Uterus (tissue), 4 donors: Measurements from ENCODE around the gene SP6. TPM values are rescaled to one million over a fixed set of nuclear protein-coding genes. Genes with fewer than 3 reads are reported as not detected.
A peak's percentile ranks its signal among the peaks of the same experiment; 100 is the strongest.

ENCODE experiments used
- DNase-seq, 2 donors: peaks; one replicate each; pipeline ENCODE4 v3.0.0-alpha.2; 2019 to 2020
- H3K27ac ChIP-seq, 2 donors: fragments of 200-600 bp; sonication (generic); 1 replicate in 1 of 2; 2 replicates in 1 of 2; pipeline ENCODE4 v1.5.1; 2016 to 2018
- H3K27me3 ChIP-seq, 2 donors: fragments of 200-600 bp; sonication (generic); one replicate each; pipeline ENCODE4 v1.5.1; 2018 to 2019; ENCODE audit warnings: control low read depth in 1 of 2
- H3K36me3 ChIP-seq, 2 donors: fragments of 200-600 bp; sonication (generic); one replicate each; pipeline ENCODE4 v1.5.1; 2019; ENCODE audit warnings: control low read depth in 1 of 2
- H3K4me1 ChIP-seq, 2 donors: fragments of 200-600 bp; sonication (generic); one replicate each; pipeline ENCODE4 v1.5.1; 2018 to 2019; ENCODE audit warnings: control low read depth in 1 of 2
- H3K4me3 ChIP-seq, 2 donors: fragments of 200-600 bp; sonication (generic); 1 replicate in 1 of 2; 2 replicates in 1 of 2; pipeline ENCODE4 v1.5.1; 2018 to 2019; ENCODE audit warnings: mild to moderate bottlenecking in 1 of 2
- H3K9me3 ChIP-seq, 2 donors: fragments of 200-600 bp; sonication (generic); one replicate each; pipeline ENCODE4 v1.5.1; 2019; ENCODE audit warnings: control low read depth in 1 of 2
- CTCF ChIP-seq, 4 experiments: fragments of 200-600 bp in 2 of 4; fragments of 450-650 bp in 2 of 4; sonication (generic) in 2 of 4; IDR thresholded peaks; one replicate each; pipeline ENCODE4 v1.5.1; 2016 to 2019; ENCODE audit warnings: antibody characterized with exemption in 4 of 4, mild to moderate bottlenecking in 2 of 4, moderate library complexity in 1 of 4
- POLR2A ChIP-seq, 2 donors: fragments of 450-650 bp; IDR thresholded peaks; one replicate each; pipeline ENCODE4 v1.6.1; 2016; ENCODE audit warnings: antibody characterized with exemption in 2 of 2, mild to moderate bottlenecking in 1 of 2, moderate library complexity in 1 of 2
- intact Hi-C: fragments of 100-400 bp; cut with DNase I; formaldehyde crosslinking; loops from one replicate; pipeline ENCODE4 v1.15.1; 2023; ENCODE audit warnings: low total_unique reads
- total RNA-seq, 4 donors: library from RNA; depleted of rRNA in 3 of 4; stranded (reverse); fragments of >200 nt in 3 of 4; gene quantifications; one replicate each; pipeline versions ENCODE4 v1.1.0 to v1.2.4, GENCODE V29; 2014 to 2023
- donor health status: DM: yes; HTN: yes; CAD: no.

Gene SP6
- total RNA-seq, 4 donors from 2014 or later, result 1.4 to 1.5 TPM; not detected in 2

GRCh38 chr17:47889734-47890529 lies 39.0 kb upstream of the SP6 start:
- peak; percentile 84 to 90 for DNase-seq
- no peaks in the 10 kb centered on the region for H3K36me3 ChIP-seq
- intact Hi-C loops, result loop anchor here (2.0 kb wide), 1 partner anchor 49 kb away; the partner anchor contains the start of gene SCRN2
- TF ChIP-seq POLR2A (IDR thresholded peaks at IDR 0.05) (no peak), CTCF (IDR thresholded peaks at IDR 0.05) (peak; percentile 94 to 97 (median 94))
- H3K27ac ChIP-seq, result no peak overlapping the region
- no peaks in the 10 kb centered on the region for H3K27me3 ChIP-seq
- H3K4me3 ChIP-seq, result no peak overlapping the region
- no peaks in the 10 kb centered on the region for H3K4me1 ChIP-seq
- no peaks in the 10 kb centered on the region for H3K9me3 ChIP-seq

GRCh38 chr17:47888293-47888692 lies 37.3 kb upstream of the SP6 start:
- intact Hi-C loops, result no loop called here
- TF ChIP-seq POLR2A (IDR thresholded peaks at IDR 0.05) (no peak), CTCF (IDR thresholded peaks at IDR 0.05) (no peak)
- Histone ChIP-seq H3K36me3 (no peaks in the 10 kb centered on the region), H3K9me3 (no peaks in the 10 kb centered on the region), H3K27ac (no peak overlapping the region), H3K4me1 (no peaks in the 10 kb centered on the region), H3K4me3 (no peak overlapping the region), H3K27me3 (no peaks in the 10 kb centered on the region)
- no peak for DNase-seq

- Histone ChIP-seq H3K9me3 (no peaks in the 10 kb centered on the region), H3K27ac (no peak overlapping the region), H3K27me3 (no peaks in the 10 kb centered on the region), H3K36me3 (no peaks in the 10 kb centered on the region), H3K4me3 (no peak overlapping the region), H3K4me1 (no peaks in the 10 kb centered on the region)
- intact Hi-C loops, result no loop called here
- DNase-seq, result no peak
- TF ChIP-seq CTCF (IDR thresholded peaks at IDR 0.05), result no peak
These were observed 34.2 kb upstream of the SP6 start for GRCh38 chr17:47884905-47885730.

DNA sequence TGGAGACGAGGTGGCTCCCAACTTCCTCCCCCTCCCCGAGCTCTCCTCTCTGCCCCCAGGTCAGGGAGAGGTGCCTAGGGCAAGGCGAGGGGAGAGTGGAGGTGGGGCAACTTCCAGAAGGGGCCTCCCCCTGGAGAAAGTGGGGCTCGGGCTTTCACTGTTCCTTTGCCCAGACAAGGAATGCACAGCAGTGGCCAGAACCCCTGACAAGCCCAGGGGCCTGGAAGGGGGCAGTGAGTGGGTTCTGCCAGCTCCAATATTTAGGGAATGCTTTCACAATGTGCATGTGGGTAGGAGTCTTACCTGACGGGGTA lies 33.4 kb upstream of the SP6 start:
- H3K27ac ChIP-seq, result peak overlapping the region in 1 of 2 donors; percentile 23

More for the DNA sequence above, 33.4 kb upstream of the SP6 start:
- no peak for DNase-seq
- H3K4me3 ChIP-seq, result no peak overlapping the region
- no peak for TF ChIP-seq POLR2A (IDR thresholded peaks at IDR 0.05)
- no peak for TF ChIP-seq CTCF (IDR thresholded peaks at IDR 0.05)
- H3K9me3 ChIP-seq, result no peaks in the 10 kb centered on the region
- no peaks in the 10 kb centered on the region for H3K36me3 ChIP-seq
- intact Hi-C loops, result no loop called here
- H3K4me1 ChIP-seq, result no peaks in the 10 kb centered on the region
- no peaks in the 10 kb centered on the region for H3K27me3 ChIP-seq
